HL-60 (cell line): ENCODE measurements around the gene TPX2.
A peak's percentile ranks its signal among the peaks of the same experiment; 100 is the strongest.

ENCODE experiments used
- DNase-seq, 2 experiments: peaks; one replicate each; pipeline ENCODE4 v3.0.0-alpha.2; 2010 to 2020; ENCODE audit warnings: low read depth in 1 of 2, low spot score in 1 of 2
- H3K27ac ChIP-seq: fragments of 250-450 bp; sonication (Bioruptor Pico); replicated peaks from 2 replicates; pipeline ENCODE4 v1.5.1; 2020; ENCODE audit warnings: mild to moderate bottlenecking, moderate library complexity
- H3K27me3 ChIP-seq: fragments of 250-450 bp; sonication (Bioruptor Pico); 2 replicates; pipeline ENCODE4 v1.5.1; 2021; ENCODE audit warnings: mild to moderate bottlenecking, moderate library complexity; ENCODE audit not compliant: insufficient read depth, poor library complexity, severe bottlenecking
- H3K4me3 ChIP-seq: replicated peaks from 2 replicates; pipeline ENCODE4 v1.5.1; 2011; ENCODE audit warnings: mild to moderate bottlenecking, control low read depth, low read length; ENCODE audit not compliant: insufficient read depth
- GABPA ChIP-seq: IDR thresholded peaks from 2 replicates; pipeline ENCODE4 v1.6.1; 2012; ENCODE audit warnings: low read depth
- POLR2AphosphoS5 ChIP-seq: IDR thresholded peaks from 2 replicates; pipeline ENCODE4 v1.6.1; 2012; ENCODE audit warnings: low read depth
- SPI1 ChIP-seq: IDR thresholded peaks from 2 replicates; pipeline ENCODE4 v1.6.1; 2012; ENCODE audit warnings: low read depth, mild to moderate bottlenecking, borderline replicate concordance
- TF ChIP-seq, protein P1 (sequence below): IDR thresholded peaks from one replicate; pipeline ENCODE4 v1.5.1; 2011; ENCODE audit warnings: low read length, control low read depth, inconsistent platforms; ENCODE audit not compliant: insufficient read depth
- TF ChIP-seq, protein P2 (sequence below): IDR thresholded peaks from 2 replicates; pipeline ENCODE4 v1.6.1; 2012; ENCODE audit warnings: low read depth; ENCODE audit not compliant: insufficient replicate concordance

TPX2 gene

DNA sequence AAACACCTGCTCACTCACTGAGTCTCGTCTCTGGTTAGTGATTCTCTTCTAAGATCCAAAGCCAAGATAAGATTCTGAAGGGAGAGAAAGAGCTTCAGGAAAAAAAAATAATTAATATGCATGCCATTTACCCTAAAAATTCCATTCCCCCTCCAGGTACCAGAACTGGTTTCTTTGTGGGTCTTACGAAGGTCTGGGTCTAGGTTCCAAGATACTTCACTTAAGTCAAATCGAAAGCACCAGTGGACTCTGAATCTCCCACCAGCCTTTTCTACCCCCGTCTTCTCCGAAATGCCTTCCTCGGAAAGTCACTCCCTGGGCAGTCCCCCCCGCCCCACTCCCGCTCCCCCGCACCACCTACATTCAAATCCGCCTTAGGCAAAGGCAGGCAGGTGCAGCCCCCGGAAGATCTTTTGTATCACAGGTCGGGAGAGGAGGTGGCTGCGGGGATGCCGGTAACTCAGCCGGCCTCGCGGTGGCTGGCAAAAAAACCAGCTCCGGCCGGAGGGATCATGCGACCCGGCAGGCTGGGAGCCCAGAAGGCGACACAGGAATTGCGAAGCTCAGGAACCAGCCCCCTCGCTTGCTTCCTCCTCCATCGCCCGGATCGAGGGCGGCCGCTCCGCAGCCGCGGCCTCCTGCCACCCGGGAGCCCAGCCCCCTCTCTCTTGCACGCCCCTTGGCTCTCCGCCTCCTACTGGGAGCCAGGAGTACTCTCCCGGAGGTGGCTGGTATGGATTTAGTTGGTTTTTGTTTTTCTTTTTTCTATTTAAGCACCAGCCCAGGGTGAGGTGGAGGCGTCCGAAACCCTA is 16.6 kb upstream of the TPX2 start, which contains the start of gene BCL2L1:
TSS of gene BCL2L1 (minus strand) at position 612 of the 812 bp plus-strand sequence. CDS start 650 bp downstream, outside the sequence.
- Histone ChIP-seq H3K27ac (peak within 1 kb of the TSS; percentile 96), H3K4me3 (peak within 1 kb of the TSS; percentile 87)
- DNase-seq: peak; percentile 73 to 81

DNA sequence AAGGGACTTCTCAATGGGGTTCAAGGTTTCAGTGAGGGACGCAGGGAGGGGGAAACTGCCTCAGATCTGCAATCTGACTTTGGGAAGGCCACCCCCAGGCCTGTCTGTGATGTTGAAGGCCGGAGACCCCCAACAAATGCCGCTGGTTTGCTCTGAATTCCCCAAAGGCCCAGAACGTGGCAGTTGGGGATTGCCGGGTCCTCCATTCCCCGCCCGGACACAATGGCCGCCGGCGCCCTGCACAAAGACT is 16.1 kb upstream of the TPX2 start:
- TF ChIP-seq, protein P1, sequence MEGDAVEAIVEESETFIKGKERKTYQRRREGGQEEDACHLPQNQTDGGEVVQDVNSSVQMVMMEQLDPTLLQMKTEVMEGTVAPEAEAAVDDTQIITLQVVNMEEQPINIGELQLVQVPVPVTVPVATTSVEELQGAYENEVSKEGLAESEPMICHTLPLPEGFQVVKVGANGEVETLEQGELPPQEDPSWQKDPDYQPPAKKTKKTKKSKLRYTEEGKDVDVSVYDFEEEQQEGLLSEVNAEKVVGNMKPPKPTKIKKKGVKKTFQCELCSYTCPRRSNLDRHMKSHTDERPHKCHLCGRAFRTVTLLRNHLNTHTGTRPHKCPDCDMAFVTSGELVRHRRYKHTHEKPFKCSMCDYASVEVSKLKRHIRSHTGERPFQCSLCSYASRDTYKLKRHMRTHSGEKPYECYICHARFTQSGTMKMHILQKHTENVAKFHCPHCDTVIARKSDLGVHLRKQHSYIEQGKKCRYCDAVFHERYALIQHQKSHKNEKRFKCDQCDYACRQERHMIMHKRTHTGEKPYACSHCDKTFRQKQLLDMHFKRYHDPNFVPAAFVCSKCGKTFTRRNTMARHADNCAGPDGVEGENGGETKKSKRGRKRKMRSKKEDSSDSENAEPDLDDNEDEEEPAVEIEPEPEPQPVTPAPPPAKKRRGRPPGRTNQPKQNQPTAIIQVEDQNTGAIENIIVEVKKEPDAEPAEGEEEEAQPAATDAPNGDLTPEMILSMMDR: no peak
- TF ChIP-seq POLR2AphosphoS5 (no peak), GABPA (no peak), SPI1 (no peak)
- TF ChIP-seq, protein P2, sequence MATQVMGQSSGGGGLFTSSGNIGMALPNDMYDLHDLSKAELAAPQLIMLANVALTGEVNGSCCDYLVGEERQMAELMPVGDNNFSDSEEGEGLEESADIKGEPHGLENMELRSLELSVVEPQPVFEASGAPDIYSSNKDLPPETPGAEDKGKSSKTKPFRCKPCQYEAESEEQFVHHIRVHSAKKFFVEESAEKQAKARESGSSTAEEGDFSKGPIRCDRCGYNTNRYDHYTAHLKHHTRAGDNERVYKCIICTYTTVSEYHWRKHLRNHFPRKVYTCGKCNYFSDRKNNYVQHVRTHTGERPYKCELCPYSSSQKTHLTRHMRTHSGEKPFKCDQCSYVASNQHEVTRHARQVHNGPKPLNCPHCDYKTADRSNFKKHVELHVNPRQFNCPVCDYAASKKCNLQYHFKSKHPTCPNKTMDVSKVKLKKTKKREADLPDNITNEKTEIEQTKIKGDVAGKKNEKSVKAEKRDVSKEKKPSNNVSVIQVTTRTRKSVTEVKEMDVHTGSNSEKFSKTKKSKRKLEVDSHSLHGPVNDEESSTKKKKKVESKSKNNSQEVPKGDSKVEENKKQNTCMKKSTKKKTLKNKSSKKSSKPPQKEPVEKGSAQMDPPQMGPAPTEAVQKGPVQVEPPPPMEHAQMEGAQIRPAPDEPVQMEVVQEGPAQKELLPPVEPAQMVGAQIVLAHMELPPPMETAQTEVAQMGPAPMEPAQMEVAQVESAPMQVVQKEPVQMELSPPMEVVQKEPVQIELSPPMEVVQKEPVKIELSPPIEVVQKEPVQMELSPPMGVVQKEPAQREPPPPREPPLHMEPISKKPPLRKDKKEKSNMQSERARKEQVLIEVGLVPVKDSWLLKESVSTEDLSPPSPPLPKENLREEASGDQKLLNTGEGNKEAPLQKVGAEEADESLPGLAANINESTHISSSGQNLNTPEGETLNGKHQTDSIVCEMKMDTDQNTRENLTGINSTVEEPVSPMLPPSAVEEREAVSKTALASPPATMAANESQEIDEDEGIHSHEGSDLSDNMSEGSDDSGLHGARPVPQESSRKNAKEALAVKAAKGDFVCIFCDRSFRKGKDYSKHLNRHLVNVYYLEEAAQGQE: no peak
- no peaks in the 10 kb centered on the region for H3K27me3 ChIP-seq
- peak overlapping the region; percentile 96 for H3K27ac ChIP-seq
- no peak for DNase-seq
- H3K4me3 ChIP-seq: peak overlapping the region; percentile 87

More for the DNA sequence above, 16.6 kb upstream of the TPX2 start, which contains the start of gene BCL2L1:
- TF ChIP-seq, protein P2: no peak
- TF ChIP-seq, protein P1: peak; percentile 0
- TF ChIP-seq POLR2AphosphoS5 (no peak), GABPA (no peak)
- no peaks in the 10 kb centered on the region for H3K27me3 ChIP-seq

DNA sequence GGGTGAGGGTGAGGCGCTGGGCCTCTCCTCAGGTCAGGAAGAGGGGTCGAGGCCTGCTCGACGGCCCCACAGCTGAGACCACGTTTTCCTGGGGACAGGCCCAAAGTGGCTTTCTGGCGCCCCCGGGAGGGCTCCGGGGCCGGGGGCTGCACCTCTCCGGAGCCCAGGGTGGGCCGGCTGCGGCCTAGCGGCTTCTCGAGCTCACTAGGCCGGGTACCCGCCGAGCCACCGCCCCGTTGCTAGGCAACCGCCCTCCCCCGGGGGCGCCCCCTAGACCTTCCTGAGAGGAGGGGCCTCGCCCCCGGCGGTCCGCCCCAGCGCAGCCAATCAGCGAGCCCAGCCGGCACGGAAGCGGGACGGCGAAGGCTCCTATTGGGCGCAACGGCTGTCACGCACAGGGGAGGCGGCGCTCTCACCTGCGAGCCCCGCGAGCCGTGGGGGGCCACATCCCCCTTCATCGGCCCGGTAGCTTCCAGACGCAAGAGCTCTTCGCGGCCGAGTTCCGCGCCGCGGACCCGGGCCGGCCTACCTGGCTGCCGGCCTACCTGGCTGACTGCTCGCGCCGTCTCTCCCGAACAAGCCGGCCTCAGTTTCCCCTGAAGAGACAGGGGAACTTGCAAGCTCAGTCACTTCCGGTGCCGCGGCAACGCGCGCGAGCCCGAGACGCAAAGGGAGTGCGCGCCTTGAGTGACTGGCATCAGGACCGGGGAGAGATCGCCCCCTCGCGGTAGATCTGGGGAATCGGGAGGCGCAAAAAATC is 15.6 kb upstream of the TPX2 start:
- Histone ChIP-seq H3K27me3 (no peaks in the 10 kb centered on the region), H3K27ac (peak overlapping the region; percentile 96), H3K4me3 (peak overlapping the region; percentile 87)
- TF ChIP-seq, protein P2: no peak
- peak; percentile 27; the same call in 1 of the 2 replicates for TF ChIP-seq SPI1
- TF ChIP-seq GABPA: peak; percentile 69
- TF ChIP-seq, protein P1: peak; percentile 85
- TF ChIP-seq POLR2AphosphoS5: peak; percentile 41; the same call in 1 of the 2 replicates
- peak; percentile 96 to 97 for DNase-seq
